GM23248 (cell line): ENCODE results near the gene UBN1. TPM values are rescaled to one million over a fixed set of nuclear protein-coding genes. Genes with fewer than 3 reads are reported as not detected.

Experiments used
- DNase-seq: peaks from one replicate; pipeline ENCODE4 v3.0.0-alpha.2; 2015
- H2AFZ ChIP-seq: fragments of 200-600 bp; sonication (generic); 2 replicates; pipeline ENCODE4 v1.6.1; 2016; ENCODE audit warnings: antibody characterized with exemption
- H3F3A ChIP-seq: fragments of 200-600 bp; sonication (generic); 2 replicates; pipeline ENCODE4 v1.6.1; 2016; ENCODE audit warnings: mild to moderate bottlenecking, antibody characterized with exemption, mixed run types; ENCODE audit not compliant: insufficient read depth
- H3K27ac ChIP-seq: fragments of 200-600 bp; sonication (generic); 2 replicates; pipeline ENCODE4 v1.5.1; 2016; ENCODE audit warnings: mild to moderate bottlenecking
- H3K27me3 ChIP-seq: fragments of 200-600 bp; sonication (generic); replicated peaks from 2 replicates; pipeline ENCODE4 v1.6.1; 2016; ENCODE audit warnings: mild to moderate bottlenecking; ENCODE audit not compliant: insufficient read depth
- H3K36me3 ChIP-seq: fragments of 200-600 bp; sonication (generic); 2 replicates; pipeline ENCODE4 v1.6.1; 2016; ENCODE audit warnings: low read depth, mild to moderate bottlenecking
- H3K4me1 ChIP-seq: fragments of 200-600 bp; sonication (generic); 2 replicates; pipeline ENCODE4 v1.6.1; 2016; ENCODE audit warnings: mild to moderate bottlenecking; ENCODE audit not compliant: insufficient read depth
- H3K4me2 ChIP-seq: fragments of 200-600 bp; sonication (generic); one replicate; pipeline ENCODE4 v1.6.1; 2016; ENCODE audit warnings: mild to moderate bottlenecking; ENCODE audit not compliant: unreplicated experiment
- H3K4me3 ChIP-seq: fragments of 200-600 bp; sonication (generic); 2 replicates; pipeline ENCODE4 v1.5.1; 2016; ENCODE audit warnings: mild to moderate bottlenecking
- H3K79me2 ChIP-seq: fragments of 200-600 bp; sonication (generic); 2 replicates; pipeline ENCODE4 v1.6.1; 2016; ENCODE audit warnings: mild to moderate bottlenecking; ENCODE audit not compliant: insufficient read depth
- H3K9ac ChIP-seq: fragments of 200-600 bp; sonication (generic); 2 replicates; pipeline ENCODE4 v1.6.1; 2016; ENCODE audit warnings: mild to moderate bottlenecking
- H3K9me2 ChIP-seq: fragments of 200-600 bp; sonication (generic); 2 replicates; pipeline ENCODE4 v1.6.1; 2016; ENCODE audit warnings: mixed run types, mild to moderate bottlenecking, moderate library complexity; ENCODE audit not compliant: insufficient read depth
- H3K9me3 ChIP-seq: fragments of 200-600 bp; sonication (generic); one replicate; pipeline ENCODE4 v1.6.1; 2017; ENCODE audit warnings: low read depth
- H4K20me1 ChIP-seq: fragments of 200-600 bp; sonication (generic); 2 replicates; pipeline ENCODE4 v1.6.0; 2016; ENCODE audit not compliant: insufficient read depth
- EZH2 ChIP-seq: fragments of 200-600 bp; sonication (generic); IDR thresholded peaks from 2 replicates; pipeline ENCODE4 v1.6.1; 2018; ENCODE audit warnings: antibody characterized with exemption, mild to moderate bottlenecking; ENCODE audit not compliant: insufficient read depth, poor library complexity, severe bottlenecking
- EZH2phosphoT487 ChIP-seq: fragments of 200-600 bp; sonication (generic); IDR thresholded peaks from 2 replicates; pipeline ENCODE4 v1.6.1; 2018; ENCODE audit warnings: antibody characterized with exemption, moderate library complexity, mild to moderate bottlenecking, low read depth; ENCODE audit not compliant: insufficient read depth
- WGBS, 2 experiments: methylation state at CpG; one replicate each; pipeline ENCODE4 v1.1.6; 2015 to 2017; ENCODE audit warnings: low lambda C conversion rate in 2 of 2, low coverage in 1 of 2; ENCODE audit errors: missing lambda C conversion rate in 2 of 2; 5-methylcytosine and 5-hydroxymethylcytosine counted together
- in situ Hi-C: fragments of 300-500 bp; cut with MboI; formaldehyde crosslinking; loops from 2 replicates; pipeline ENCODE4 v1.15.0; 2020
- polyA plus RNA-seq: library from polyadenylated mRNA; unstranded; fragments of >200 nt; fragmentation: Nextera tagmentation; extraction: Ambion mirVana; gene quantifications from 2 replicates; pipeline ENCODE4 v1.2.1, GENCODE V29; 2016
- total RNA-seq: library from RNA; depleted of rRNA; stranded (reverse); fragments of >200 nt; shearing (Covaris generic); gene quantifications from 2 replicates; pipeline ENCODE4 v1.2.3, GENCODE V29; 2014; rRNA removed

UBN1 gene
- total RNA-seq, result 16.4 and 18.1 TPM in 2 replicates
- polyA plus RNA-seq, result 9.3 and 9.9 TPM in 2 replicates

GRCh38 chr16:4846901-4847773 lies at the start of gene UBN1, which contains the start of gene GLYR1:
UBN1 (plus strand) TSS chr16:4847481; CDS start chr16:4852918, 5,437 bp downstream.
GLYR1 (minus strand) TSS chr16:4847288; CDS start chr16:4847265, 23 bp downstream.
- in situ Hi-C loops, result no loop called here

GRCh38 chr16:4797805-4798252 lies 49.5 kb upstream of the UBN1 start:
- Histone ChIP-seq H3K4me1 (no peaks in the 10 kb centered on the region; the same call in 1 of the 2 replicates), H3F3A (no peaks in the 10 kb centered on the region), H3K36me3 (no peaks in the 10 kb centered on the region), H3K4me2 (no peak overlapping the region), H3K79me2 (no peaks in the 10 kb centered on the region), H3K4me3 (no peak overlapping the region), H2AFZ (no peak overlapping the region), H3K9me3 (no peaks in the 10 kb centered on the region), H3K9me2 (no peaks in the 10 kb centered on the region), H3K9ac (no peak overlapping the region), H3K27ac (no peak overlapping the region), H3K27me3 (no peaks in the 10 kb centered on the region), H4K20me1 (no peaks in the 10 kb centered on the region)
- no peak for TF ChIP-seq EZH2phosphoT487
- 86 to 89% methylated on average over 22 of the region's 22 CpGs for WGBS, 2 experiments
- in situ Hi-C loops, result no loop called here
- DNase-seq, result no peak

More at GRCh38 chr16:4846901-4847773, at the start of gene UBN1, which contains the start of gene GLYR1:
- peak; percentile 100 for DNase-seq
- H2AFZ ChIP-seq, result peak within 1 kb of the TSS; percentile 70
- peaks cover 33% of the 10 kb centered on the region for H3F3A ChIP-seq
- H4K20me1 ChIP-seq, result peaks cover 6% of the 10 kb centered on the region; the same call in 1 of the 2 replicates
- H3K27ac ChIP-seq, result peak within 1 kb of the TSS; percentile 91
- H3K36me3 ChIP-seq, result peaks cover 26% of the 10 kb centered on the region
- no peaks in the 10 kb centered on the region for H3K9me2 ChIP-seq
- 1% methylated on average over 95 to 101 of the region's 126 CpGs for WGBS, 2 experiments
- H3K4me3 ChIP-seq, result peak within 1 kb of the TSS; percentile 82
- peaks cover 41% of the 10 kb centered on the region for H3K4me1 ChIP-seq
- H3K9me3 ChIP-seq, result no peaks in the 10 kb centered on the region
- H3K27me3 ChIP-seq, result no peaks in the 10 kb centered on the region
- H3K79me2 ChIP-seq, result peaks cover 95% of the 10 kb centered on the region
- TF ChIP-seq EZH2 (no peak), EZH2phosphoT487 (no peak)
- peak within 1 kb of the TSS; percentile 94 for H3K9ac ChIP-seq
- peak within 1 kb of the TSS; percentile 99 for H3K4me2 ChIP-seq

GRCh38 chr16:4798456-4798855 lies 48.8 kb upstream of the UBN1 start:
- no peak for TF ChIP-seq EZH2
- no peak for TF ChIP-seq EZH2phosphoT487
- H3K27me3 ChIP-seq, result no peaks in the 10 kb centered on the region
- H4K20me1 ChIP-seq, result no peaks in the 10 kb centered on the region
- WGBS, 2 experiments, result 81 to 94% methylated on average over 9 to 14 of the region's 16 CpGs
- H3F3A ChIP-seq, result peaks cover 5% of the 10 kb centered on the region; the same call in 1 of the 2 replicates
- H3K4me2 ChIP-seq, result no peak overlapping the region
- in situ Hi-C loops, result no loop called here
- no peaks in the 10 kb centered on the region for H3K9me3 ChIP-seq
- H3K9ac ChIP-seq, result no peak overlapping the region
- H3K4me1 ChIP-seq, result no peaks in the 10 kb centered on the region; the same call in none of the 2 replicates
- H3K9me2 ChIP-seq, result no peaks in the 10 kb centered on the region
- H3K27ac ChIP-seq, result no peak overlapping the region
- H2AFZ ChIP-seq, result no peak overlapping the region
- H3K36me3 ChIP-seq, result no peaks in the 10 kb centered on the region
- H3K79me2 ChIP-seq, result no peaks in the 10 kb centered on the region
- no peak for DNase-seq
- H3K4me3 ChIP-seq, result no peak overlapping the region

- DNase-seq, result no peak
- no peak overlapping the region for H3K4me3 ChIP-seq
- H3K9me3 ChIP-seq, result no peaks in the 10 kb centered on the region
- no peaks in the 10 kb centered on the region; the same call in none of the 2 replicates for H3K4me1 ChIP-seq
- in situ Hi-C loops, result no loop called here
- H3K79me2 ChIP-seq, result no peaks in the 10 kb centered on the region
- H2AFZ ChIP-seq, result no peak overlapping the region
- no peaks in the 10 kb centered on the region for H4K20me1 ChIP-seq
- WGBS, 2 experiments, result 80 to 81% methylated on average over 19 of the region's 19 CpGs
- TF ChIP-seq EZH2phosphoT487 (no peak), EZH2 (no peak)
- H3K9ac ChIP-seq, result no peak overlapping the region
- no peaks in the 10 kb centered on the region for H3K36me3 ChIP-seq
- H3K27me3 ChIP-seq, result no peaks in the 10 kb centered on the region
- no peaks in the 10 kb centered on the region for H3K9me2 ChIP-seq
- H3K27ac ChIP-seq, result no peak overlapping the region
- H3F3A ChIP-seq, result peaks cover 5% of the 10 kb centered on the region; the same call in 1 of the 2 replicates
- no peak overlapping the region for H3K4me2 ChIP-seq
These were observed 48.0 kb upstream of the UBN1 start for GRCh38 chr16:4799171-4799855.
